GM12878 (cell line): ENCODE results near the gene GSTA3. TPM values are rescaled to one million over a fixed set of nuclear protein-coding genes. Genes with fewer than 3 reads are reported as not detected.

Source experiments
- ATAC-seq: fragments of 200-7000 bp; cut with Tn5 transposase; 3 replicates; pipeline ENCODE4 v1.9.1; 2020; ENCODE audit warnings: mild to moderate bottlenecking, moderate library complexity
- BruUV-seq: library from RNA; stranded (reverse); fragments of 400-500 nt; replicated peaks from 2 replicates; lab custom pipeline; 2021; lab: Mats Ljungman, UMichigan
- CTCF ChIA-PET: fragments of 300-600 bp; sonication (Branson Sonifier 250); formaldehyde crosslinking; extraction: SDS; loops from one replicate; lab custom pipeline; 2021; ENCODE audit warnings: inconsistent platforms; lab: Yijun Ruan, JAX
- POLR2A ChIA-PET: fragments of 350-600 bp; formaldehyde crosslinking; extraction: SDS; loops from one replicate; lab custom pipeline; 2021; ENCODE audit warnings: inconsistent platforms; lab: Charles Lee
- RAD21 ChIA-PET: fragments of 300-600 bp; sonication (Branson Sonifier 250); formaldehyde crosslinking; loops from one replicate; lab custom pipeline; 2023; ENCODE audit warnings: antibody characterized with exemption; ENCODE audit not compliant: unreplicated experiment; lab: Charles Lee
- SMC1A ChIA-PET: fragments of 300-600 bp; sonication (Branson Sonifier 250); formaldehyde crosslinking; loops from one replicate; lab custom pipeline; 2023; ENCODE audit not compliant: unreplicated experiment, uncharacterized antibody; lab: Charles Lee
- DNase-seq: peaks from one replicate; pipeline ENCODE4 v3.0.0-alpha.2; 2011; ENCODE audit warnings: low read depth, low spot score
- FAIRE-seq: peaks from 3 replicates; lab custom pipeline; 2011; peaks lifted over from hg19 to GRCh38; lab: Jason Lieb, UNC
- H2AFZ ChIP-seq: 2 replicates; pipeline ENCODE4 v1.6.0; 2011; ENCODE audit warnings: low read depth, low read length, control low read depth; ENCODE audit not compliant: control insufficient read depth
- H3K27ac ChIP-seq: 2 replicates; pipeline ENCODE4 v1.5.1; 2011; ENCODE audit warnings: control low read depth; ENCODE audit not compliant: control insufficient read depth, insufficient read depth
- H3K27me3 ChIP-seq, 2 experiments: replicated peaks in 1 of 2; 2 replicates each; pipeline versions ENCODE4 v1.6.0 to v1.6.1; 2011; ENCODE audit warnings: low read length in 1 of 2; ENCODE audit not compliant: control insufficient read depth in 2 of 2, insufficient read depth in 2 of 2
- H3K36me3 ChIP-seq, 2 experiments: 2 replicates each; pipeline ENCODE4 v1.5.1; 2011; ENCODE audit warnings: low read length in 1 of 2; ENCODE audit not compliant: control insufficient read depth in 2 of 2, insufficient read depth in 2 of 2
- H3K4me1 ChIP-seq: 2 replicates; pipeline ENCODE4 v1.6.1; 2011; ENCODE audit warnings: mild to moderate bottlenecking, low read length, moderate library complexity, mixed read lengths; ENCODE audit not compliant: control insufficient read depth, insufficient read depth
- H3K4me2 ChIP-seq: 2 replicates; pipeline ENCODE4 v1.6.0; 2011; ENCODE audit warnings: control low read depth; ENCODE audit not compliant: control insufficient read depth, insufficient read depth
- H3K4me3 ChIP-seq: fragments of 200-600 bp; sonication (generic); 2 replicates; pipeline ENCODE4 v1.5.1; 2016
- H3K79me2 ChIP-seq: 2 replicates; pipeline ENCODE4 v1.6.0; 2011; ENCODE audit warnings: low read length; ENCODE audit not compliant: control insufficient read depth, insufficient read depth
- H3K9ac ChIP-seq: 2 replicates; pipeline ENCODE4 v1.8.0; 2011; ENCODE audit warnings: low read length, control low read depth, mixed read lengths; ENCODE audit not compliant: control insufficient read depth, insufficient read depth
- H3K9me3 ChIP-seq: replicated peaks from 3 replicates; pipeline ENCODE4 v1.5.1; 2011; ENCODE audit warnings: mild to moderate bottlenecking, low read length; ENCODE audit not compliant: control insufficient read depth, insufficient read depth
- H4K20me1 ChIP-seq: 2 replicates; pipeline ENCODE4 v1.6.0; 2011; ENCODE audit not compliant: control insufficient read depth, insufficient read depth
- CBFB ChIP-seq: IDR thresholded peaks from 2 replicates; pipeline ENCODE4 v1.6.1; 2016; ENCODE audit warnings: antibody characterized with exemption, low read depth
- CHD4 ChIP-seq: fragments of 200-600 bp; sonication (generic); IDR thresholded peaks from 2 replicates; pipeline ENCODE4 v1.6.1; 2016; ENCODE audit warnings: mild to moderate bottlenecking
- EED ChIP-seq: sonication (generic); IDR thresholded peaks from 2 replicates; pipeline ENCODE4 v1.6.1; 2016; ENCODE audit warnings: antibody characterized with exemption, low read depth
- GABPA ChIP-seq: IDR thresholded peaks from 2 replicates; pipeline ENCODE4 v1.6.1; 2014; ENCODE audit warnings: antibody characterized with exemption, low read depth, mild to moderate bottlenecking, inconsistent platforms
- HSF1 ChIP-seq: fragments of 150-350 bp; IDR thresholded peaks from 2 replicates; pipeline ENCODE4 v1.6.1; 2014; ENCODE audit warnings: mild to moderate bottlenecking, low read depth, low read length
- IRF5 ChIP-seq: fragments of 450-650 bp; IDR thresholded peaks from 2 replicates; pipeline ENCODE4 v1.6.1; 2017; ENCODE audit warnings: borderline replicate concordance
- LARP7 ChIP-seq: fragments of 450-650 bp; IDR thresholded peaks from 2 replicates; pipeline ENCODE4 v1.6.1; 2017; ENCODE audit warnings: mild to moderate bottlenecking
- NKRF ChIP-seq: fragments of 450-650 bp; conservative IDR thresholded peaks from 2 replicates; pipeline ENCODE4 v1.6.1; 2017; ENCODE audit warnings: mild to moderate bottlenecking, moderate library complexity
- STAT1 ChIP-seq: fragments of 450-650 bp; conservative IDR thresholded peaks from 2 replicates; pipeline ENCODE4 v1.6.1; 2014; ENCODE audit warnings: antibody characterized with exemption, mild to moderate bottlenecking
- SUPT20H ChIP-seq: IDR thresholded peaks from 2 replicates; pipeline ENCODE4 v1.6.1; 2011; ENCODE audit warnings: low read depth, mild to moderate bottlenecking, low read length, moderate library complexity, borderline replicate concordance; ENCODE audit not compliant: control insufficient read depth
- TCF12 ChIP-seq: IDR thresholded peaks from 2 replicates; pipeline ENCODE4 v1.6.1; 2011; ENCODE audit warnings: low read depth, mild to moderate bottlenecking, low read length
- USF1 ChIP-seq: IDR thresholded peaks from 2 replicates; pipeline ENCODE4 v1.6.1; 2011; ENCODE audit warnings: borderline replicate concordance, low read depth, mild to moderate bottlenecking, moderate library complexity, mixed read lengths, low read length; ENCODE audit not compliant: insufficient read depth; ENCODE audit errors: extremely low read length
- ZBTB40 ChIP-seq: fragments of 450-650 bp; IDR thresholded peaks from 2 replicates; pipeline ENCODE4 v1.6.1; 2016; ENCODE audit warnings: mild to moderate bottlenecking, moderate library complexity, borderline replicate concordance
- ZNF274 ChIP-seq: IDR thresholded peaks from one replicate; pipeline ENCODE4 v1.8.0; 2011; ENCODE audit not compliant: insufficient read length, insufficient read depth
- WGBS: methylation state at CpG from one replicate; pipeline ENCODE4 v1.1.6; 2016; ENCODE audit warnings: low lambda C conversion rate; ENCODE audit not compliant: insufficient replicate concordance, insufficient coverage; ENCODE audit errors: missing lambda C conversion rate; 5-methylcytosine and 5-hydroxymethylcytosine counted together
- in situ Hi-C: fragments of 300-500 bp; cut with MboI; formaldehyde crosslinking; loops from 9 replicates; pipeline ENCODE4 v1.14.3; 2018; ENCODE audit warnings: mixed read lengths
- intact Hi-C: fragments of 100-400 bp; cut with micrococcal nuclease; formaldehyde crosslinking; loops from one replicate; pipeline ENCODE4 v1.14.2; 2022; ENCODE audit not compliant: unreplicated experiment
- polyA plus RNA-seq, 11 experiments: library from polyadenylated mRNA; depleted of rRNA in 4 of 11; unstranded in 6 of 11; stranded (reverse) in 5 of 11; fragments of >200 nt; fragmentation: Nextera tagmentation in 4 of 11; fragmentation: Illumina TruSeq in 1 of 11; extraction: Ambion mirVana in 4 of 11; extraction: Trizol in 1 of 11; gene quantifications; 1 replicate in 1 of 11; 2 replicates in 10 of 11; pipeline versions ENCODE4 v1.2.1 to v1.2.3, GENCODE V29; 2011 to 2016; ENCODE audit warnings: inconsistent platforms in 2 of 11, missing spikeins in 2 of 11, low read depth in 1 of 11
- total RNA-seq, 4 experiments: library from RNA; depleted of rRNA in 3 of 4; stranded (reverse); fragments of >200 nt in 3 of 4; fragmentation: Illumina TruSeq in 1 of 4; extraction: Trizol in 1 of 4; gene quantifications; 2 replicates each; pipeline versions ENCODE4 v1.2.1 to v1.2.3, GENCODE V29; 2013 to 2021

Gene GSTA3
- total and polyA plus RNA-seq, 10 of the 15 experiments (the other 5 are each of a cell fraction or from before 2014, with no cell fraction given): not detected

GRCh38 chr6:52887910-52888524, 21.5 kb downstream of the GSTA3 start:
- Histone ChIP-seq H4K20me1 (no peaks in the 10 kb centered on the region), H3K27me3 (no peaks in the 10 kb centered on the region; a peak in 1 of 4 replicates), H3K36me3 (no peaks in the 10 kb centered on the region), H2AFZ (no peak overlapping the region), H3K9ac (no peak overlapping the region), H3K79me2 (no peaks in the 10 kb centered on the region), H3K27ac (no peak overlapping the region), H3K4me1 (no peaks in the 10 kb centered on the region), H3K4me3 (no peak overlapping the region), H3K9me3 (no peaks in the 10 kb centered on the region; the same call in 2 of the 3 replicates), H3K4me2 (no peak overlapping the region)
- POLR2A ChIA-PET: interaction anchor here (0.6 kb wide), 1 partner anchor 509 kb away, joined by 3 read pairs; no protein-coding TSS in a partner anchor
- FAIRE-seq (no peak), ATAC-seq (no peak), DNase-seq (no peak)
- WGBS: 59% methylated on average over 3 of the region's 3 CpGs
- RAD21 ChIA-PET: no interaction called here
- no TSS peak for BruUV-seq
- in situ Hi-C loops: no loop called here
- CTCF ChIA-PET: interaction anchor here (0.6 kb wide), 1 partner anchor 55 kb away, joined by 3 read pairs; no protein-coding TSS in a partner anchor
- SMC1A ChIA-PET: no interaction called here
- intact Hi-C loops: loop anchor here (10.0 kb wide), 1 partner anchor 597 kb away; no protein-coding TSS in a partner anchor
- no peak for TF ChIP-seq IRF5
- TF ChIP-seq GABPA: no peak
- no peak for TF ChIP-seq EED
- no peak for TF ChIP-seq CHD4
- TF ChIP-seq STAT1: no peak
- TF ChIP-seq NKRF: no peak
- no peak for TF ChIP-seq ZNF274
- TF ChIP-seq ZBTB40: no peak
- no peak for TF ChIP-seq HSF1
- no peak for TF ChIP-seq LARP7
- TF ChIP-seq TCF12: no peak
- TF ChIP-seq USF1: no peak
- no peak for TF ChIP-seq CBFB
- no peak for TF ChIP-seq SUPT20H
